ENCODE data around the gene IRGM. TPM values are rescaled to one million over a fixed set of nuclear protein-coding genes. Genes with fewer than 3 reads are reported as not detected.
"Not testable (repeated sequence)": the region's sequence is repeated elsewhere in the genome, so short reads cannot be mapped to it uniquely, and the experiment has no call there.

The IRGM gene
- total RNA-seq, 1 donor from 2014 or later, result not detected

DNA sequence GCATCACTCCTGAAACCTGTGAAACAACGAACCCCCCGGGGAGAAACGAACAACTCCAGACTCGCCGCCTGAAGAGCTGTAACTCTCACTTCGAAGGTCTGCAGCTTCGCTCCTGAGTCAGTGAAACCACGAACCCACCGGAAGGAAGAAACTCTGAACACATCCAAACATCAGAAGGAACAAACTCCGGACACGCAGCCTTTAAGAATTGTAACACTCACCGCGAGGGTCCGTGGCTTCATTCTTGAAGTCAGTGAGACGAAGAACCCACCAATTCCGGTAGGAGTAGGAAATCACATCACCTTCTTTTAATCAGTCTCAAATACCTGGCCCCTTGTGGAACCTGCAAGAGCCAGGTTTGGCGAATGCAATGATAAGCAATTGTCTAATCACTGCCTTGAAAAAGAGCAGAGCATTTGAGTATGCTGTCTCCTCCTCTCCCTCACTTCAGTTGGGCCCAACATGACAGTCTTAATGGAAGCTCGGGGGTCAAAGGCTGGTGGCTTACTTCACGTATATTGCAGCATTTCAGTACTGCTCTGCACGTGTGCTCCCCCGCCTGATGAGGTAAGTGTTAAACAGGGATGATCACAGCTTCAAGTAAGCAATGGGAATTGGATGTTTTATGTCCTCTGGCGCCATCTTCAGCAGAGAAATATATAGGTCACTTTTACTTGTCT lies 473 bp downstream of the IRGM start:
- TF ChIP-seq, protein P1, sequence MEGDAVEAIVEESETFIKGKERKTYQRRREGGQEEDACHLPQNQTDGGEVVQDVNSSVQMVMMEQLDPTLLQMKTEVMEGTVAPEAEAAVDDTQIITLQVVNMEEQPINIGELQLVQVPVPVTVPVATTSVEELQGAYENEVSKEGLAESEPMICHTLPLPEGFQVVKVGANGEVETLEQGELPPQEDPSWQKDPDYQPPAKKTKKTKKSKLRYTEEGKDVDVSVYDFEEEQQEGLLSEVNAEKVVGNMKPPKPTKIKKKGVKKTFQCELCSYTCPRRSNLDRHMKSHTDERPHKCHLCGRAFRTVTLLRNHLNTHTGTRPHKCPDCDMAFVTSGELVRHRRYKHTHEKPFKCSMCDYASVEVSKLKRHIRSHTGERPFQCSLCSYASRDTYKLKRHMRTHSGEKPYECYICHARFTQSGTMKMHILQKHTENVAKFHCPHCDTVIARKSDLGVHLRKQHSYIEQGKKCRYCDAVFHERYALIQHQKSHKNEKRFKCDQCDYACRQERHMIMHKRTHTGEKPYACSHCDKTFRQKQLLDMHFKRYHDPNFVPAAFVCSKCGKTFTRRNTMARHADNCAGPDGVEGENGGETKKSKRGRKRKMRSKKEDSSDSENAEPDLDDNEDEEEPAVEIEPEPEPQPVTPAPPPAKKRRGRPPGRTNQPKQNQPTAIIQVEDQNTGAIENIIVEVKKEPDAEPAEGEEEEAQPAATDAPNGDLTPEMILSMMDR (IDR thresholded peaks at IDR 0.05; ENCODE audit: insufficient read depth, low read length, severe bottlenecking), result peak; percentile 61
- Histone ChIP-seq H3K36me3 (ENCODE audit: control insufficient read depth, insufficient read depth, low read length) (no peaks in the 10 kb centered on the region), H3K4me3 (ENCODE audit: low read depth, low read length) (no peak overlapping the region), H3K27me3 (ENCODE audit: control insufficient read depth, insufficient read depth, low read length) (no peaks in the 10 kb centered on the region)
- DNase-seq (ENCODE audit: low read depth) (peak; percentile 84), FAIRE-seq (no peak)

DNA sequence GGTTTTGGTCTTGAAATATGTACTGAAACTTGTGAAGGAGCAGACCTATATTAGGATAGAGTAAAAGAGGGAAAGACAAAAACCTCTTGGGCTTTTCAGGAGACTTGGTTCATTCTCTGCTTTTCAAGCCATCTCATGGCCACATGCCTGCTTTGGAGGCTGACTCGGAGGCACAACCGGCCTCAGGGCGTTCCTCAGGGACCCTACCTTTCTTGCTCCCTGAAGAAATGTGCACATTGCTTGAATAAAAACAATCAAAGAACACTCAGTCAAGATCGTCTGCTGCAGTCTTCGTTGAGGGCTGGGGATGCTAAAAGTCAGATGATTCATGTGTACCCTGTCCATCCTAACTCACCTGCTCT lies 994 bp downstream of the IRGM start:
- no peaks in the 10 kb centered on the region for H3K36me3 ChIP-seq (ENCODE audit: control insufficient read depth, insufficient read depth, low read length)
- TF ChIP-seq, protein P1 (IDR thresholded peaks at IDR 0.05; ENCODE audit: insufficient read depth, low read length, severe bottlenecking), result no peak
- H3K4me3 ChIP-seq (ENCODE audit: low read depth, low read length), result no peak overlapping the region
- DNase-seq (ENCODE audit: low read depth), result no peak
- FAIRE-seq, result no peak
- no peaks in the 10 kb centered on the region for H3K27me3 ChIP-seq (ENCODE audit: control insufficient read depth, insufficient read depth, low read length)

DNA sequence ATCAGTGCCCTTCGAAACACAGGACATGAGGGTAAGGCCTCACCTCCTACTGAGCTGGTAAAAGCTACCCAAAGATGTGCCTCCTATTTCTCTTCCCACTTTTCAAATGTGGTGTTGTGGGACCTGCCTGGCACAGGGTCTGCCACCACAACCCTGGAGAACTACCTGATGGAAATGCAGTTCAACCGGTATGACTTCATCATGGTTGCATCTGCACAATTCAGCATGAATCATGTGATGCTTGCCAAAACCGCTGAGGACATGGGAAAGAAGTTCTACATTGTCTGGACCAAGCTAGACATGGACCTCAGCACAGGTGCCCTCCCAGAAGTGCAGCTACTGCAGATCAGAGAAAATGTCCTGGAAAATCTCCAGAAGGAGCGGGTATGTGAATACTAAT lies 1.9 kb downstream of the IRGM start:
- Histone ChIP-seq H3K36me3 (ENCODE audit: control insufficient read depth, insufficient read depth, low read length) (no peaks in the 10 kb centered on the region), H3K27me3 (ENCODE audit: control insufficient read depth, insufficient read depth, low read length) (no peaks in the 10 kb centered on the region), H3K4me3 (ENCODE audit: low read depth, low read length) (no peak overlapping the region)
- FAIRE-seq, result peak; percentile 70
- TF ChIP-seq, protein P1 (IDR thresholded peaks at IDR 0.05; ENCODE audit: insufficient read depth, low read length, severe bottlenecking), result no peak
- peak; percentile 37 for DNase-seq (ENCODE audit: low read depth)

DNA sequence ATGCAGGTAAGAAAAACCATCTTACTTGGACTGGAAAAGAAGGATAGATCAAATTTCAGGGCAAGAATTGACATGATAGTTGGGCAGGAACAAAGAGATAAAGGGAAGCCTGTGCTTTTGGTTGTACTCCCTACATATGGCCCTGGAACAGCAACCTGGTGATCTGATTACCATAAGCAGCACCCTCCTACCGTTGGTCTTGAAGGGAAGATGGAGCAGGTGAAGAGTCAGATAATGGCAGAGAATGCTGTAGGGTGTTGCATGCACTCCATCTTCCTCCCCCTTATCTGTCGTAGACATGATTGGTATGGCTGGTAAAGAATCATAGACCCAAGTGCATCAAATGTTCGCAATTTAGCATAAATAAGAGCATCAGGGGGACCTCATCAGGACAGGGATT lies 4.7 kb downstream of the IRGM start:
- TF ChIP-seq, protein P1 (IDR thresholded peaks at IDR 0.05; ENCODE audit: insufficient read depth, low read length, severe bottlenecking), result no peak
- H3K36me3 ChIP-seq (ENCODE audit: control insufficient read depth, insufficient read depth, low read length), result no peaks in the 10 kb centered on the region
- H3K27me3 ChIP-seq (ENCODE audit: control insufficient read depth, insufficient read depth, low read length), result no peaks in the 10 kb centered on the region
- DNase-seq (ENCODE audit: low read depth) (peak; percentile 43), FAIRE-seq (peak; percentile 89)
- H3K4me3 ChIP-seq (ENCODE audit: low read depth, low read length), result no peak overlapping the region

DNA sequence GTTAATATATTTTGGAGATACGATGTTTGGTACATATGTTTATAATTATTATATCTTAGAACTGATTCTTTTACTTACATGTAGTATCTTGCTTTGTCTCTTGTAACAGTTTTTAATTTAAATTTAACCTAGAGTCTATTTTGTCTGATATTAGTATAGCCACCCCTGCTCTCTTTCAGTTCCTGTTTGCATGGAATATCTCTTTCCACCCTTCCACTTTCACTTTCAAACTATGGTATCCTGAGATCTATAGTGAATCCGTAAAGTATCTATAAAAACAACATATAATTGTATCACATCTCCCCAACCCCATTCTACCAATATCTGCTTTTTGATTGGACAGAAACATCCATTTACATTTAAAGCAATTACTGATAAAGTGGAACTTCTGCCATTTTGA lies 7.2 kb downstream of the IRGM start:
- FAIRE-seq (no peak), DNase-seq (ENCODE audit: low read depth) (no peak)
- H3K36me3 ChIP-seq (ENCODE audit: control insufficient read depth, insufficient read depth, low read length), result no peaks in the 10 kb centered on the region
- no peaks in the 10 kb centered on the region for H3K27me3 ChIP-seq (ENCODE audit: control insufficient read depth, insufficient read depth, low read length)
- TF ChIP-seq, protein P1 (IDR thresholded peaks at IDR 0.05; ENCODE audit: insufficient read depth, low read length, severe bottlenecking), result no peak
- H3K4me3 ChIP-seq (ENCODE audit: low read depth, low read length), result no peak overlapping the region

DNA sequence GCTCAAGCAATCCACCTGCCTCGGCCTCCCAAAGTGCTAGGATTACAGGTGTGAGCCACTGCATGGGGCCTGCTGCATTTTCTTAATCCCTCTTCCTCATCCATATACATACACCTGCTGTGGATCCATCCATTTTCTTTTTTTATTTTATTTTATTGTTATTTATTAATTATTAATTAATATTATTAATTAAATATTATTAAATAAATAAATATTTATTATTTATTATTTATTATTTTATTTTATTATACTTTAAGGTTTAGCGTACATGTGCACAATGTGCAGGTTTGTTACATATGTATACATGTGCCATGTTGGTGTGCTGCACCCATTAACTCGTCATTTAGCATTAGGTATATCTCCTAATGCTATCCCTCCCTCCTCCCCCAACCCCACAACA lies 10.4 kb downstream of the IRGM start:
- not testable (repeated sequence) for DNase-seq (ENCODE audit: low read depth); FAIRE-seq; H3K36me3 ChIP-seq (ENCODE audit: control insufficient read depth, insufficient read depth, low read length); H3K4me3 ChIP-seq (ENCODE audit: low read depth, low read length); H3K27me3 ChIP-seq (ENCODE audit: control insufficient read depth, insufficient read depth, low read length)
